ENCODE measurements around the gene DHX35. TPM values are rescaled to one million over a fixed set of nuclear protein-coding genes. Genes with fewer than 3 reads are reported as not detected.
A peak's percentile ranks its signal among the peaks of the same experiment; 100 is the strongest.

DHX35 gene
- total and polyA plus RNA-seq, 2 experiments from 2014 or later, result 8.3 to 25.9 TPM

DNA sequence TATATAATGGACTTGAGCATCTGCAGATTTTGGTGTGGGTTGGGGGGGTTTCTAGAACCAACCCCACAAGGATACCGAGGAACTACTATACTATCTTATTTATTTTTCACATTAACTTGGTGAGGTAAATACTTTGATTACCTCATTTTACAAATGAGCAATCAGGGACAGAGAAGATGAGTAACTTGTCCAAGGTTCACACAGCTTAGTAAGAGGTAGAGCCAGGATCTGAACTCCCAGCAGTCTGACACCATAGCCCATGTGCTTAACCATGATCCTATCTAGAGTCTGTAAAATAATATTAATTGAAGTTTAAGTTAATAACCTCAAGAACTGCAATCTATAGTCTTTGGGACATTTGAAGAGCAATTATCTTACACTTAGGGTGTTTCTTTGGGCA lies 28.6 kb downstream of the DHX35 start (continued):
- TF ChIP-seq CREB1 (CRISPR knock-in tag; IDR thresholded peaks at IDR 0.05; ENCODE audit: low read depth) (no peak), STAT1 (IDR thresholded peaks at IDR 0.05; ENCODE audit: unreplicated experiment) (no peak), EZH2 (IDR thresholded peaks at IDR 0.05; ENCODE audit: low read depth, unreplicated experiment) (no peak), ZNF114 (CRISPR knock-in tag; IDR thresholded peaks at IDR 0.05) (no peak), POLR2AphosphoS5 (IDR thresholded peaks at IDR 0.05; ENCODE audit: low read depth) (no peak), EZH2phosphoT487 (IDR thresholded peaks at IDR 0.05; ENCODE audit: unreplicated experiment) (no peak)
- TF ChIP-seq, protein P1, sequence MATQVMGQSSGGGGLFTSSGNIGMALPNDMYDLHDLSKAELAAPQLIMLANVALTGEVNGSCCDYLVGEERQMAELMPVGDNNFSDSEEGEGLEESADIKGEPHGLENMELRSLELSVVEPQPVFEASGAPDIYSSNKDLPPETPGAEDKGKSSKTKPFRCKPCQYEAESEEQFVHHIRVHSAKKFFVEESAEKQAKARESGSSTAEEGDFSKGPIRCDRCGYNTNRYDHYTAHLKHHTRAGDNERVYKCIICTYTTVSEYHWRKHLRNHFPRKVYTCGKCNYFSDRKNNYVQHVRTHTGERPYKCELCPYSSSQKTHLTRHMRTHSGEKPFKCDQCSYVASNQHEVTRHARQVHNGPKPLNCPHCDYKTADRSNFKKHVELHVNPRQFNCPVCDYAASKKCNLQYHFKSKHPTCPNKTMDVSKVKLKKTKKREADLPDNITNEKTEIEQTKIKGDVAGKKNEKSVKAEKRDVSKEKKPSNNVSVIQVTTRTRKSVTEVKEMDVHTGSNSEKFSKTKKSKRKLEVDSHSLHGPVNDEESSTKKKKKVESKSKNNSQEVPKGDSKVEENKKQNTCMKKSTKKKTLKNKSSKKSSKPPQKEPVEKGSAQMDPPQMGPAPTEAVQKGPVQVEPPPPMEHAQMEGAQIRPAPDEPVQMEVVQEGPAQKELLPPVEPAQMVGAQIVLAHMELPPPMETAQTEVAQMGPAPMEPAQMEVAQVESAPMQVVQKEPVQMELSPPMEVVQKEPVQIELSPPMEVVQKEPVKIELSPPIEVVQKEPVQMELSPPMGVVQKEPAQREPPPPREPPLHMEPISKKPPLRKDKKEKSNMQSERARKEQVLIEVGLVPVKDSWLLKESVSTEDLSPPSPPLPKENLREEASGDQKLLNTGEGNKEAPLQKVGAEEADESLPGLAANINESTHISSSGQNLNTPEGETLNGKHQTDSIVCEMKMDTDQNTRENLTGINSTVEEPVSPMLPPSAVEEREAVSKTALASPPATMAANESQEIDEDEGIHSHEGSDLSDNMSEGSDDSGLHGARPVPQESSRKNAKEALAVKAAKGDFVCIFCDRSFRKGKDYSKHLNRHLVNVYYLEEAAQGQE (IDR thresholded peaks at IDR 0.05; ENCODE audit: unreplicated experiment), result no peak
- TF ChIP-seq, protein P2, sequence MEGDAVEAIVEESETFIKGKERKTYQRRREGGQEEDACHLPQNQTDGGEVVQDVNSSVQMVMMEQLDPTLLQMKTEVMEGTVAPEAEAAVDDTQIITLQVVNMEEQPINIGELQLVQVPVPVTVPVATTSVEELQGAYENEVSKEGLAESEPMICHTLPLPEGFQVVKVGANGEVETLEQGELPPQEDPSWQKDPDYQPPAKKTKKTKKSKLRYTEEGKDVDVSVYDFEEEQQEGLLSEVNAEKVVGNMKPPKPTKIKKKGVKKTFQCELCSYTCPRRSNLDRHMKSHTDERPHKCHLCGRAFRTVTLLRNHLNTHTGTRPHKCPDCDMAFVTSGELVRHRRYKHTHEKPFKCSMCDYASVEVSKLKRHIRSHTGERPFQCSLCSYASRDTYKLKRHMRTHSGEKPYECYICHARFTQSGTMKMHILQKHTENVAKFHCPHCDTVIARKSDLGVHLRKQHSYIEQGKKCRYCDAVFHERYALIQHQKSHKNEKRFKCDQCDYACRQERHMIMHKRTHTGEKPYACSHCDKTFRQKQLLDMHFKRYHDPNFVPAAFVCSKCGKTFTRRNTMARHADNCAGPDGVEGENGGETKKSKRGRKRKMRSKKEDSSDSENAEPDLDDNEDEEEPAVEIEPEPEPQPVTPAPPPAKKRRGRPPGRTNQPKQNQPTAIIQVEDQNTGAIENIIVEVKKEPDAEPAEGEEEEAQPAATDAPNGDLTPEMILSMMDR (conservative IDR thresholded peaks at IDR 0.05; ENCODE audit: low read depth in 2 of 2), result no peak

DNA sequence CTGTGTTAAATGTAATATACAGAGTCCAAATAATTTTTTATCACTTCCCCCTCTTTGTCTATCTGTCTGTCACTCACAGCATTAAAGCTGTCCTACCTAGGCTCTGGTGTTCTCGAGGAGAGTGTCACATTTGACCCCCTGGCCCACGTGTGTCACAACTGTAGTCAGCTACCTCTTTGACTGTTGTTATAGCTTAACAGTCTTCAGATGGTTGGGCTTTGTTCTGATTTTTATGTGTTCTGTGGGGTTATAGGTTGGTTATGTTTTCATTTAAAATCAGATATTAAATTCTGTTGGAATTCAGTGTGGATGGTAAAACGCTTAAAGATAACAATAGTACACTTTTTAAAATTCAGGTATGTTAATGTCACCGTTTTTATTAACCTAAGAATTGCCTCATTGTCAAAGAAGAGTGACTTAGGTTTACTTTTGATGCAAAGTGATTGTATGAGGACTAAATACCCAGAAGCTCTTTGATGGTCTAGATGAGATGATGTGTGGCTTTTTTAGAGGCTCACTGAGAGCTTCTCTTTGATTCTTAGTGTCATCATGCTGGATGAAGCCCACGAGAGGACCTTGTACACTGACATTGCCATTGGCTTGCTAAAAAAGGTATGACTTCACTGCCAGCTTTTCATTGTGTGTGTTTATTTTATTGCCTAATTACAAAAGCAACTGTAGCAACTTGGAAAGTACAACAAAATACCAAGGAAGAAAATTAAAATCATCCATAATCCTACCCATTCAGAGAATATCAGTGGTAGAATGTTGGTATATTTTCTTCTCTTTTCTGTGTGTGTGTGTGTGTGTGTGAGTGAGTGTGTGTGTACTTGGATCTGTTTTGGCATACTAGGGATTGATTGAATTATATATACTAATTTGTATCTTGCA lies 29.9 kb downstream of the DHX35 start:
- Mint-ChIP-seq H3K4me3 (no peak overlapping the region), H3K4me1 (peaks cover 8% of the 10 kb centered on the region; the same call in 2 of the 3 replicates), H3K9me3 (no peaks in the 10 kb centered on the region), H3K36me3 (ENCODE audit: low read depth) (peaks cover 44% of the 10 kb centered on the region), H3K27me3 (ENCODE audit: insufficient read depth, low read depth, poor library complexity) (no peaks in the 10 kb centered on the region), H3K27ac (0 out of 2 replicates have a peak overlapping the region, but pooled peaks have one; percentile 49)
- Histone ChIP-seq H3K4me3 (no peak overlapping the region), H3K4me1 (ENCODE audit: insufficient read depth) (peaks cover 7% of the 10 kb centered on the region), H3K27ac (ENCODE audit: low read depth) (no peak overlapping the region), H3K27me3 (ENCODE audit: insufficient read depth) (no peaks in the 10 kb centered on the region), H4K20me1 (replicated peaks; ENCODE audit: insufficient read depth) (peaks cover 3% of the 10 kb centered on the region; the same call in 1 of the 2 replicates), H3K36me3 (ENCODE audit: insufficient read depth) (peaks cover 8% of the 10 kb centered on the region), H2AFZ (no peak overlapping the region), H3K9me2 (ENCODE audit: insufficient read depth) (no peaks in the 10 kb centered on the region), H3K79me2 (replicated peaks; ENCODE audit: insufficient read depth) (peaks cover 3% of the 10 kb centered on the region; the same call in 1 of the 2 replicates), H3K4me2 (no peak overlapping the region), H3F3A (replicated peaks; ENCODE audit: low read depth) (no peaks in the 10 kb centered on the region)
- no peak for ATAC-seq
- no peak for DNase-seq (ENCODE audit: low spot score)
- no peak for TF ChIP-seq NANOG (IDR thresholded peaks at IDR 0.05; ENCODE audit: borderline replicate concordance)
- TF ChIP-seq STAT1 (IDR thresholded peaks at IDR 0.05; ENCODE audit: unreplicated experiment), result no peak
- TF ChIP-seq CREB1 (CRISPR knock-in tag; IDR thresholded peaks at IDR 0.05; ENCODE audit: low read depth), result no peak
